ENCODE measurements around the gene ROPN1B. TPM values are rescaled to one million over a fixed set of nuclear protein-coding genes. Genes with fewer than 3 reads are reported as not detected.

The ROPN1B gene
- total RNA-seq, 1 experiment from 2014 or later: 0.26 TPM

- CTCF ChIA-PET: no interaction called here
Measured at GRCh38 chr3:126015075-126015474, 46.1 kb downstream of the ROPN1B start.

GRCh38 chr3:126016616-126017015 is 47.6 kb downstream of the ROPN1B start:
- TF ChIP-seq POLR2AphosphoS5 (IDR thresholded peaks at IDR 0.05; ENCODE audit: low read depth, low read length) (no peak), CTCF (IDR thresholded peaks at IDR 0.05) (no peak), SIN3A (IDR thresholded peaks at IDR 0.05; ENCODE audit: borderline replicate concordance, insufficient read depth, low read depth, low read length) (no peak), TCF7L2 (IDR thresholded peaks at IDR 0.05; ENCODE audit: low read depth, low read length) (no peak)
- TF ChIP-seq, protein P1, sequence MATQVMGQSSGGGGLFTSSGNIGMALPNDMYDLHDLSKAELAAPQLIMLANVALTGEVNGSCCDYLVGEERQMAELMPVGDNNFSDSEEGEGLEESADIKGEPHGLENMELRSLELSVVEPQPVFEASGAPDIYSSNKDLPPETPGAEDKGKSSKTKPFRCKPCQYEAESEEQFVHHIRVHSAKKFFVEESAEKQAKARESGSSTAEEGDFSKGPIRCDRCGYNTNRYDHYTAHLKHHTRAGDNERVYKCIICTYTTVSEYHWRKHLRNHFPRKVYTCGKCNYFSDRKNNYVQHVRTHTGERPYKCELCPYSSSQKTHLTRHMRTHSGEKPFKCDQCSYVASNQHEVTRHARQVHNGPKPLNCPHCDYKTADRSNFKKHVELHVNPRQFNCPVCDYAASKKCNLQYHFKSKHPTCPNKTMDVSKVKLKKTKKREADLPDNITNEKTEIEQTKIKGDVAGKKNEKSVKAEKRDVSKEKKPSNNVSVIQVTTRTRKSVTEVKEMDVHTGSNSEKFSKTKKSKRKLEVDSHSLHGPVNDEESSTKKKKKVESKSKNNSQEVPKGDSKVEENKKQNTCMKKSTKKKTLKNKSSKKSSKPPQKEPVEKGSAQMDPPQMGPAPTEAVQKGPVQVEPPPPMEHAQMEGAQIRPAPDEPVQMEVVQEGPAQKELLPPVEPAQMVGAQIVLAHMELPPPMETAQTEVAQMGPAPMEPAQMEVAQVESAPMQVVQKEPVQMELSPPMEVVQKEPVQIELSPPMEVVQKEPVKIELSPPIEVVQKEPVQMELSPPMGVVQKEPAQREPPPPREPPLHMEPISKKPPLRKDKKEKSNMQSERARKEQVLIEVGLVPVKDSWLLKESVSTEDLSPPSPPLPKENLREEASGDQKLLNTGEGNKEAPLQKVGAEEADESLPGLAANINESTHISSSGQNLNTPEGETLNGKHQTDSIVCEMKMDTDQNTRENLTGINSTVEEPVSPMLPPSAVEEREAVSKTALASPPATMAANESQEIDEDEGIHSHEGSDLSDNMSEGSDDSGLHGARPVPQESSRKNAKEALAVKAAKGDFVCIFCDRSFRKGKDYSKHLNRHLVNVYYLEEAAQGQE (IDR thresholded peaks at IDR 0.05; ENCODE audit: insufficient read depth in 1 of 2, low read depth in 2 of 2, low read length in 1 of 2): no peak
- intact Hi-C loops (cut with micrococcal nuclease; ENCODE audit: unreplicated experiment): no loop called here
- Histone ChIP-seq H3K4me1 (ENCODE audit: control insufficient read depth, insufficient read depth, low read length) (no peaks in the 10 kb centered on the region), H3K4me3 (ENCODE audit: low read depth in 2 of 2, low read length in 2 of 2) (no peak overlapping the region), H3K27ac (ENCODE audit: low read length) (no peak overlapping the region), H3K36me3 (ENCODE audit: control insufficient read depth, insufficient read depth, low read length) (no peaks in the 10 kb centered on the region), H3K27me3 (ENCODE audit: control insufficient read depth, insufficient read depth, low read length) (no peaks in the 10 kb centered on the region), H3K9me3 (ENCODE audit: control insufficient read depth, insufficient read depth, low read depth, low read length) (no peaks in the 10 kb centered on the region)
- DNase-seq (ENCODE audit: low read depth, low spot score) (no peak), ATAC-seq (no peak)
- in situ Hi-C loops (cut with HindIII; ENCODE audit: low pct_unique_long_range_greater_than_20kb, low sequenced_read_pairs): no loop called here
- BruUV-seq (replicated peaks): no TSS peak
- ChIA-PET POLR2A (no interaction called here), CTCF (no interaction called here)

More at GRCh38 chr3:126015075-126015474, 46.1 kb downstream of the ROPN1B start:
- POLR2A ChIA-PET: no interaction called here
- no peaks in the 10 kb centered on the region for H3K36me3 ChIP-seq (ENCODE audit: control insufficient read depth, insufficient read depth, low read length)
- DNase-seq (ENCODE audit: low read depth, low spot score) (no peak), ATAC-seq (no peak)
- in situ Hi-C loops (cut with HindIII; ENCODE audit: low pct_unique_long_range_greater_than_20kb, low sequenced_read_pairs) (no loop called here), intact Hi-C loops (cut with micrococcal nuclease; ENCODE audit: unreplicated experiment) (no loop called here)
- H3K27me3 ChIP-seq (ENCODE audit: control insufficient read depth, insufficient read depth, low read length): no peaks in the 10 kb centered on the region
- H3K9me3 ChIP-seq (ENCODE audit: control insufficient read depth, insufficient read depth, low read depth, low read length): no peaks in the 10 kb centered on the region
- no peak overlapping the region for H3K27ac ChIP-seq (ENCODE audit: low read length)
- TF ChIP-seq CTCF (IDR thresholded peaks at IDR 0.05): no peak
- TF ChIP-seq SIN3A (IDR thresholded peaks at IDR 0.05; ENCODE audit: borderline replicate concordance, insufficient read depth, low read depth, low read length): no peak
- TF ChIP-seq TCF7L2 (IDR thresholded peaks at IDR 0.05; ENCODE audit: low read depth, low read length): no peak
- TF ChIP-seq POLR2AphosphoS5 (IDR thresholded peaks at IDR 0.05; ENCODE audit: low read depth, low read length): no peak
- TF ChIP-seq, protein P1 (IDR thresholded peaks at IDR 0.05; ENCODE audit: insufficient read depth in 1 of 2, low read depth in 2 of 2, low read length in 1 of 2): no peak
- BruUV-seq (replicated peaks): no TSS peak
- H3K4me3 ChIP-seq (ENCODE audit: low read depth in 2 of 2, low read length in 2 of 2): no peak overlapping the region
- no peaks in the 10 kb centered on the region for H3K4me1 ChIP-seq (ENCODE audit: control insufficient read depth, insufficient read depth, low read length)
